ENCODE data around the gene MEIKIN. TPM values are rescaled to one million over a fixed set of nuclear protein-coding genes. Genes with fewer than 3 reads are reported as not detected.
A peak's percentile ranks its signal among the peaks of the same experiment; 100 is the strongest.

MEIKIN gene, protein sequence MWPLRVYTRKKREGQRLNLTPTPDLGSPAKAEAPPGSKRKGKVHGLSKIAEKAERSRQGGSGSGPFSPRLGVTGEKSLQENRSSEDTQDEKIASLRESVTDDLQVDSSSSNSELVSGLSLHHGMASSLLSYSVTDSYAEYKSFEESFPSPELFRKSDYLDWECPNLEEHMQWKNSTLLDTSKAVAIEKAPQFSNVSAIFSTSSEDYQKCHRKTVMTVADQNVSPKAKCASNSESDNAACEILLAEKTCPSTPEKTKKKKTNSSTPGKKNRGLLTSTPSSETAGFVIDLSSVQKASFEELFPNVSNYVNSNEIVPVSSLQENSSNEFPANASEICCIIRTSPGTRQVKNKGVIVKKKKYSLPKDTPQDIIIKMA
- polyA plus RNA-seq (2013, experiment 1 of 2; ENCODE audit: insufficient read length): not detected
- polyA plus RNA-seq (2013, experiment 2 of 2; ENCODE audit: insufficient read length): not detected

DNA sequence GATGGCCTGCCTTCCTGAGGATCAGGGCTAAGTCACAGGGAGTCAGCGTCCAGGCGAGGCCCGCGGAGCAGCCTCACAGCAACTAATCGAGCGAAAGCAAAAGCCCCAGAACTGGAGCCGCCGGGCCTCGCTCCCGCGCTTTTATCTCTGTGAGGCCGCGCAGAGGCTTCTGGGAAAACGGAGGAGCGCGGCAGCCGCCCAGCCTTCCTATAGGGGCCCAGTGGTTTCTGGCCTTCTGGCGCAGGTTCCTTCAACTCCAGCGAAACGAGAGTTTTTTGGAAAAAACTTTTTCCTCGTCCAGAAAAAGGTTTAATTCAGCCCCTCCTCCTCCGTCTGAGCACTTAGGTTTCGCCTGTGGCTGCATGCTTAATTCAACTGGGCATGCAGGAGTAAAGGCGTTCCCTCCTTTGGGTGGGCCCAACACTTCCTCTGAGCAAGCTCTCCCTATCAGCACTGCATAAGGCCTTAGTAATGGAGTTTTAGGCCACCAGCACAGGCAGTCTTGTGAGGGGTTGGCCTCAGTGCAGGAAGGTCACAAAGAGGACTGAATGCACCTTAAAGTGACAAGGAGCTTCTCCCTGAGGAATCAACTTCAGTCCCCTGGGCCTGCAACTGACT is at the start of gene MEIKIN:
Gene MEIKIN (minus strand): TSS at position 113 of the 618 bp plus-strand sequence. CDS start 158 bp downstream, outside the sequence.
- no peak for DNase-seq

DNA sequence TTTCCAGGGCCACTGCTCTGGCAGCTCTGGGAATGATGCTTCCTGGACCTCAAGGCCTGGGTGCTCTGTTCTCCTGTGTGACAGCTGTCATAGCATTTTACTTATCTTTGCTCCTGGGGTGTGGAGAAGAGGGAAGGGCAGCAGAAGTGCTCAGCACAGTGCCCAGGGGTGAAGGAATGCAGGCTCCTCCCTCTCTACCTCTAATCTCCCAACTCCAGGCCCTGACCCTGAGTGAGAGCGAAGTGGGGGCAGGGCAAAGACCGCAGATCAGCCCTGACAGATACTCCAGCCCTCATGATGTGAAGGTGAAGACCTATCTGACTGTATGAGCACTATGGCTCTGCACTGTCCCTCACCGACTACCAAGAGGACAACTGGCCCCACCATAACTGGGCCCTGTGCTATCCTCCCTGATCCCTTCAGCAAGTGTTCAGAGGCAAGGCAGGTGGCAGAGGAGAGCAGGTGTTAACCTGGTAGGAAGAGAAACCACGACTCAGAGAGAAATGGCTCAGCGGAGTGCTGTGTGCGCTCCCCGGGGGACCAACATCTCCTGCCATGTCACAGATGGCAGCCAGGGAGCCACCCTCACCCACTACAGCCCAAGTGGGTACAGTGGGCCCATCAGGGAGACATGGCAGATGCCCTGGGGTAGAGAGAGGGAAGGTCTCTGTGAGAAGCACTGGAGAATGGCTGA is 49.2 kb upstream of the MEIKIN start:
- no peak for DNase-seq

DNA sequence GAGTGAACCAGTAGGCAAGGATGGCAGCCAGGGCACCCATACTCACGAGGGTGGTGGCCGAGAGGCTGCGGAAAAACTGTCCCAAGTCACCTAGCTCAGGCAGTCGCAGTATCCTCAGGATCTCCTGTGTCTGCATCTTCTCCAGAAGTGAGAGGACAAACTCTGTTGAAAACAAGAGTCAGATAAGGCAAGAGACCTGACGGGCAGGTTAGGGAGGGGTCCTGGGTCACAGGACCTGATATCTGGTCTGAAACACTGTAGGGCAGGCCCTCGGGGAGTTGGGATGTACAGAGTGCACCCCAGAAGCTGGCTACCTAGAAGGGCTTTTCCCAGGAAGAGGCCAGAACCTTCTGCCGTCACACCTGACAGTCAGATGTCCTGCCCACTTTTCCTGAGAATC is 48.6 kb upstream of the MEIKIN start:
- no peak for DNase-seq

DNA sequence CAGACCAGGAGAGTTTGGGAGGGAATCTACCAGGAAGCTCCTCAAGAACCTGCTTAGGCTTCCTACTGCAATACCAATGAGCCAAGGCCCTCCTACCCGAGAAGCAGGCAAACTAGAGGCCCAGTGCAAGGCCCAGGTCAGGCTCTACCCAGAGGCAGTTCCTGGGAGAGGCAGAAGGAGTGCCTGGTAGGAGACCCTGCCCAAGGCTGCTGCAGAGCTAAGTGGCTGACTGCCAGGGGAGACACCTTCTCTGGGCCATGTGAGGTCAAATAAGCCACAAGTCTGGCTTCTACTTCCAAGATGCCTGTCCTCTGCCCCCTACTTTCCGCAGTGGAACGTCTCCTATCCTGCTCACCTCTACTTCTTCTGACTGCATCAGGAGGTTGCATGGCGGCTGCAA is 48.2 kb upstream of the MEIKIN start:
- no peak for DNase-seq

DNA sequence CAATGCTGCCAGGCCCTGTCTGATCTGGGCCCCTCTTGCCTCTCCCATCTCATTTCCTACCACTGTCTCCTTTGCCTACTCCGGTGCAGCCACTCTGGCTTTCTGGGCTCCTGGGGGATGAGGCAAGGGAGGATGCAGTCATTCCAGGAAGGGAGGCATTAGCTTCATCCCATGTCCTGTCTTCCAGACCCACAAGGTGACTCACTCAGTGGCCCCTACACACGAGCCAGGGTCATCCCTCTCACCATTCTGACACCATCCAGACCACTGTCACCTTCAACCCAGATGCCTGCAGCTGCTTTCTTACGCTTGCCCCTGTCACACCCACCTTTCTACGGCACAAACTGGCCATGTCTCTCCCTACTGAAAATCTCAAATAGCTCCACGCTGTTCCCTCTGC is 46.9 kb upstream of the MEIKIN start:
- no peak for DNase-seq

DNA sequence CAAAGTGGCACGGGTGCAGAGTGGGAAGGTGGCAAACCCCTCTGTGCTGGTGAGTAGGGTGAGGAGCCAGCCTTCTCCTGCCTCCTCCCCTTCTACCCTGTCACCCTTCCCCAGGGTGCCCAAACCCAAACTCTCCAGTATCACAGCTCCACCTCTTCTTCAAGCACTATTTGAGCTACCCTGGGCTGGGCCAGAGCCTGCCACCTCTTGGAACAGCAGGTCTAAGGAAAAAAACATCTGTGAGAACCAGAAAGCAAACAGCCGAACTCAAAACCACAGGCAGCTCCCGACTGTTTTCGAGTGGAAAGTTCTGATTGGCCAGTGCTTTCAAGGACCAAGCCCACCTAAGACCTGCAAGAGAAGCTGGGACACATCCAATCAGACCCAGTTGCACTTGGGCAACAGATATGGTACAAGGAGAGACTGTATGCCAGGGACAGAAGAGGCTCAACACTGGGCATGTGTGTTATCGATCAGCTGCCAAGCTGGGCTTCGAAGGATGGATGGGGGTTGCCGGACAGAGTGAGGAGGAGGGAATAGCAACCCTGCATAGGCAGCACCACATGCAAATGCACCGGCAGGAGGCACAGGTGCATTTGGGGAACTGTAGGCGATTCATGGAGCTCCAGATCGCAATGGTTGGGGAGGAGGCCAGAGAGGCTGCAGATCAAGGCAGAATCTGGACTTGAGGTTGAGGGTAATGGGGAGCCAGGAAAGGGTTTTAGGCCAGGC is 46.3 kb upstream of the MEIKIN start:
- no peak for DNase-seq

DNA sequence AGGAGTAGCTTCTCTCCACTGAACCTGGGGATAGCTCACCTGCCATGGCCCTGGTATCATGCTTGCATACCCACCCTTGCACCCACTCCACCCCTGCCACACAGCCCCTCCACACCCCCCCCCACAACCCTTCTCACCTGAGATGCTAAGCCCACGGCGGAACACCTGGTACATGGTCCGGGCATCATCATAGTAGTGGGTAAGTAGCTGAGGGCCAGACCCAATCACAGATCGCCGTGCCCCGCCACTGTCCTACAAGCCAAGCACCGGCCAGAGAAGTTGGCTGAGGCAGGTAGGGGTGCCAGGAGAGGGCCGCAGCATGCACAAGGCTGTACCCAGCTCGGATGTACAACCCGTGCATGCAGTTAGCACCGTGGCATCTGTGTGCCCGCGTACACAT is 45.3 kb upstream of the MEIKIN start:
- DNase-seq: no peak

DNA sequence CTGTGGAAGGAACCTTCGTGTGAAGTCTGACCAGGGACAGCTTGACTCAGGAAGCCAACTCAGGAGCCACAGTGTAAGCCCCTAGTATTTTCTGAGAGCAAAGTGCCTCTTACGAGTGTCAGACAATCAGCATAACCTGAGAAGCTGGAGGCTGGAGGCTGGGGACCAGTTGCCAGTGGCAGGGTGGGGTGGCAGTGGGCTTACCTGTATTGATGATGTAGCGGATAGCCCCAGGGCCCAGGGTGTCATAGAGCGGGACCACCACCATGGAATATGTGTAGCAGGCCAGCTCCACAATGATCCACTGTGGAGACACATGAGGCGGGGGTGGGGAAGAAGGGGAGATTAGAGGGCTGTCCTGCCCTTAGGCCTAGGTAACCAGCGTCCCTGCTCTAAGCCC is 43.1 kb upstream of the MEIKIN start:
- DNase-seq: no peak

DNA sequence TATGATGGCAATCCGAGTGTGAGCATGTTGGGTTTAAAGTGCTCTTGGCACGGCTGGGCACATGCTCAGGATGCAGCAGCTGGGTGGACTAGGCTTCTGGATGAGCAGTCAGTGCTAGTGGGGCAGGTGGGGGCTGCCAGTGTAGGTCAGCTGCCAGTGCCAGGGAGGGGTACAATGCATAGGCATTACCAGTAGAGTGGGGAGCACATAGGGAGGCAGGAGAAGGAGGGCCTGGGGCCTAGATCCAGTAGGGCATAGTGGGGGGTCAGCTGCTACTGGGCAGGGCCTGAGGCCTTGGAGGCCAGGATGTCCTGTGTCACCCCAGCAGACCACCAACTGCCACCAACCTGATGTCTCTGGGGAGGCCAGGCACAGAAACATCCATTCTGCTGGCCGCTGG is 41.8 kb upstream of the MEIKIN start:
- no peak for DNase-seq

DNA sequence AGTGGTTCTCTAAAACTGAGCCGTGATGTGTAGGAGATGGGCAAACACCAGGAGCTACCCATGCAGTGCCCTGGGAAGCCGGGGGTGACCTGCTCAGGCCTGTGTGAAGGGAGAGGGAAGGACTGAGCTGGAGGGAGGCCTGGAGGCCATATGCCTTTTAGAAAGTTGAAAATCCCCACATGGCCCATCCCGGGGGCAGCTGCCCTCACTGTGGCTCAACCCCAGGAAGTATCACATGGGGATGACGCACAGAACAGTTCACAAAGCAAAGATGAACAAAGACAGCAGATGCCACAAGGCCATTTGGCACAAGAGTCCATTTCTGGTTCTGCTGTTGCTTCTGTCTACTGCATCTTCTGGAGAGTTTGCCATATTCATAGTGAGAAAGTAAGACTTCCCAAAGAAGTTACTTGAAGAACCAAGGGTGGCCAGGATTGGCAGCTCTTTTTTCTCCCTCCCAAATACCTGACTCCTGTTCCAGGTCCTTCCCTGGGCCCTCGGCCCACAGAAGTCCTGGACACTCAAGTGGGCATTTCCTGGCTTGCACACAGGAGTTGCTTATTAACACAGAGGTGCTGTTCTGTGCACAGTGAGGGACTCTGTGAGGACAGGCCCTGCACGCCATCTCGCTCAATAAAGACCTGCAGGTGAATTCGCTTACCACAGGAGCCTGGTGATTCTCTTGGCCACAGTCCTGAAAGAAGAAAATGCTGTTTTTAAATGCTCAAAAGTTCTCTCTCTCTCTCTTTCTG is 40.9 kb upstream of the MEIKIN start:
- no peak for DNase-seq

DNA sequence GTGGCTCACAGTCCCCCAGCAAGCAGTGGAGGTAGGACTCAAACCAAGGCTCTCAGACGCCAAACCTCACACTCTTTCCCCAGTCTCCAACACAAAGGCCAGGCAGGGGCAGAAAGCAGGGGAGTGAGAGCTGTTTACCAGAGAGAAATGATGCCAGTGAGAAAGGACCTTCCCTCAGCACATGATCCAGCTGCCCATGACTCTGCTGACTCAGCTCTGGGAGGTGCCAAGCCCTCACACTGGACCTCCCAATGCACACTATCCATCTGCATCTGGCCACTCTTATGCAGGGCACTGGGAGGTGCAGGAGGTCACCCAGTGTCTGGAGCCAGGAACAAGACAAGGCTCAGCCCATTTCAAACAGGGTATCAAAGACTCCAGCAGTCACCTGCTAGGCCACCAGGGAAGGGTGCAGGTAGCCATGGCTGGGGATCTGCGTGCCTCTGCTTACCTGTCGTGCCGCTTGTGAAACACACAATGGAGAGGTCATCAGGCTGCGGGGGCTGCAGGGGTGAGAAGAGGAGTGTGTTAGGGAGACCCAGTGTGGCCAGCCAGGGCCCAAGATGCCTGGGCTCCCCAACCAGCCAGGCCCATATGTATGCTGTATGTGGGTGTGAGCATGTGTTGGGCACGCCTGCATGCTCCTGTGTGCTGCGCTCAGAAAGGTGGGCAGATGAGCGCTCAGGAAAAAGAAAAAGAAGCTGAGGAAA is 39.6 kb upstream of the MEIKIN start:
- no peak for DNase-seq

DNA sequence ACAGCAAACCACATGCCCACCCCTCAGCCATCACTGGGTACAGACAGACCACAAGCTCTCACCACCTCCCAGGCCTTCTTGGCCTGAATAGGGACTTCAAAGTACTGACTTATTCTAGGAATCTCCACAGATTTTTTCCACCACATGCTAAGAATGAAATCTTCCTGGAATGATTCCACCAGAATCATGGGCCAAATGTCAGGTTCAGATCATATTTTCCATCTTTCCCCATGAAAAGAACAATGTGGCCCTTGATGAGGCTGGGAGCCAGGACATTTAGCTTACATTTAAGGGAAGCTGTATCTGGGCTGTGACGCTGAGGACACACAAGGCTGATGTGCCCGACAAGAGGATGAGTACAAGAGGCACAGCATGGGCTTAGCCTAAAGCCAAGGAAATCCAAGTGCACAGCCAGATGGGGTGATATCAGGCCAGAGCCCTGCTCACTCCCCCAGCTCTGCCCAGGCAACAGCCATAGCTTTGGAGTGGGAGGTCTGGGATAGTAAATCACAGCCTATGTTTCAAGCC is 37.8 kb upstream of the MEIKIN start:
- DNase-seq: no peak

DNA sequence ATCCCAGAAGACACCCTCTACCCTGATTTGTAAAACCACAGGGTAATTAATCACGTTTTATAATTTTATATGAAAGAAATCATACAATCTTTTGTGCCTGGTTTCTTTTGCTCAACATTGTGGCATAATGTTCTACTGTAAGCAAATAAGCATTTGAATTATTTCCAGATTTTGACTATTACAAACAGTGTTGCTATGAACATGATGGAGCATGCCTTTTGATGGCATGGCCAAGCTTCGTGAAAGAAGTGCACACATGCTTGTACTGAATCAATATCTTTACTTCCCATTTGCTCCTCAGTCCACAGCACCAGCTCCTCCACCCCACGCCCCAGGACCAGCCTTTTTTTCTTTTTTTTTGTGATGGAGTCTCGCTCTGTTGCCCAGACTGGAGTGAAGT is 36.1 kb upstream of the MEIKIN start:
- DNase-seq: no peak

DNA sequence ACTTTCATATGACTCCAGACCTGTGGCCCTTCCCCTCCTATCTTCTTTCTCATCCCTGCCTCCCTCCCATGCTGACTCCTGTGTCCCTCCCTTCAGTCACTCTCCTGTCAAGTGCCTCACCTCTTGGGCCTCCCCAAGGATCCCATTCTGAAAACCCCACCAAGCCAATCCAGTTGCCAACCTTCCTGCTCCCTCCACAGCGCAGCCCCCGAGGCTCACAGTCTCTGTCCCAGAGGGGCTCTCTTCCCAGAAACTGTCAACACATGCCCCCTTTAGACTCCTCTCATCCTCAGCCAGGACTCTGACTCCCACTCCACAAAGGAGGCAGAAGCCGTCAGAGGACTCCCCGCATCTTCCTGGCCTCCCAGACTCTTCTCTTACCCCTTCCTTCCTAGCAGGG is 35.2 kb upstream of the MEIKIN start:
- DNase-seq: no peak

DNA sequence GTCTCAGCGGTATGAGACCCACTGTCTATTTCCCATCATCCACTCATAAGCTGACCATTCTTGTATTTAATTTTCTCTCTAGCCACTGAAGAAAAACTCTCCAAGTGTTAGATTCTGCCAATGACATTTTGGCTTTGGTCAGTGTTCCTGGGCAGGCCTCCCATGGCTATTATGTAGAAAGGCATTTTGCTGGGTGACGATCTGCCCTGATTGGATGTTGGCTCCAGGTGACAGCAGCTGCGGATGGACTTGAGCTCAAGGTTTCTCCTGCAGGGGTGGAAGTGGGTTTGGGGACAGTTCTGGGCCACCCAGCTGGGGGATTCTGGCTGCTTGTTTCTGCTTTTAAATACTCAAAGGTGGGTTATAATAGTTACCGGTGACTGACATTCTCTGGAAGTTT is 34.4 kb upstream of the MEIKIN start:
- DNase-seq: no peak

DNA sequence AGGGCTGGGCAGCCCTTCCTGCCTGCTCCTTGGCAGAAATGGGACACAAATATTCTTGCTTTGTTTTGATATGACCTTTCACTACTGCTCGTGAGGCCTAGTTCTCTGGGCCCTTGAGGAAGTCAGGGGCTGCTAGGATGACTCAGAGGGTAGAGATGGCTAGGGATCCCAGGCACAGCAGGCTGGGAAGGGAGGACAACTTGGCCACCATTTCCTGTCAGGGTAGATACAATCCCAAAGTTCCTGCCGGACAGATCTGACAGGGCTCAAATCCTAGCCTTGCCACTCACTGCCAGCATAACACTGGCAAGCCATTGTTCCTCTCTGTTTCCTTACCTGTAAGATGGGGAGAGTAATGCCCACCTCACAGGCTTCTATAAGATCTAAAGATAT is 31.7 kb upstream of the MEIKIN start:
- peak; percentile 31 for DNase-seq

DNA sequence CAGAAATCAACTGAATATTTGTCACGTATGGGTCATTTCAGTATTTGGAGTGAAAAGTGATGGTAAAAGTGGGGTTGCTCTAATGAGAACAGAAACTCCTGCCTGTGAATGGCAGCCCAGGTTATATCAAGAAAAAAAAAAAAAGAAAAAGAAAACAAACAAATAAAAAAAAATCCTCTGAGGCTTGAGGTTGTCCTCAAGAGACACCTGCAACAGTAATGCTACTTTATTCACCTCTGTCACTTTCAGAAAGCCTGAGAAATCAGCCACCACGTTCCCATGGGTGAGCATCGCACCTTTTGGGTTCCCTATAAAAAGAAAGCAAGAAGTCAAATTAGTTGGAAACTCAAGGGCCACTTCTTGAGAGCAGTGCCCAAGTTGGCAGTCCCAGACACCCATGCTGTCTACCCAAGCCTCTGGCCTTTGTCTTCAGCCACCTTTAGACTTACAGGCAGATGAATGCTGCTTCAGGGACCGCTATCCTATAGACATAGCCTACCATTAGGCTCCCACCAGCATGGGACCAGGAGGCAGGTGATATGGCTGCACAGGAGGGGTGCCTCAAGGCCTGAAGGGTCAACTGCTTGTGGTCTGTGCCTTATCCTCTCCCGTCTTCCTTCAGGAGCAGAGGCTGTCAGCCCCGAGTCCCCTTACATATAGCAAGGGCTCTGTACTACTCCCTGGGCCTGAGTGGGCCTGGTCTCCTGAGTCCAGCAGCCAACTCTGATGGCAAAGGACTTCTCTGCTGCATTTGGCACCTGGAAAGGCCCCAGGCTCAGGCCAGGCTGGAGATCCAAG is 31.1 kb upstream of the MEIKIN start:
- DNase-seq: no peak

DNA sequence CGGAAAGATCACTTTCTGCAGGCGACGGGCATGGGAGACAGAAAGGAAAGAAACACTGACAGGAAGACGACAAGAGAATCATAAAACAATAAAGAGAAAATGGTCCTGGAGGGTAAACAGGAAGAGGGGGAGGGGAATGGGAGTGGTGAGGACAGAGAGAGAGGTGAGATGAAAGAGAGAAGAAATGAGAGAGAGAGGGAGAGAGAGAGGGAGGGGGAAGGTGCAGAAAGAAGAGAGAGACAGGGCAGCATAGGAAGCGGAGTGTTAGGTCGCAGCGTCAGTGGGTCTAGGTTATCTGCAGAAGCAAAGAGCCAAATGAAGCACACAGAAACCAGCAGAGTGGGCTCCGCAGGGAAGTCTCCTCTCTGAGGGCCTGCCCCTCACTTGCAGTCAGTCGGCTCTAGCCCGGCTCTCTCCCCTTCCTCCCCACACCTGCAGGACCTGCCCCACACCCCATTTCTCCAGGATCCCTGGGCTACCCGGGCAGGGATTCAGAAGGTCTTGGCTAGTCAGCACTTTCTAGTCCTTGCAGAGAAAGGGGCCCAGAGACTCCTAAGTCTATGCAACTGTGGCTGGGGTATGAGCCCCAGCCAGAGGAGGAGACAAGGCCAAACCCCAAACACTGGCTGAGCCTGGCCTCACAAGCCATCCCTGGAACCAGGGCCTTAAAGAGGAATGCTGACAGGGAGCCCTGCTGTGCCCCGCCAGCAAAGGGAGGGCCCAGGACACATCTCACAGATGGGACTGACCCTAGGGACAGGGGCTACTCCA is 29.7 kb upstream of the MEIKIN start:
- no peak for DNase-seq

DNA sequence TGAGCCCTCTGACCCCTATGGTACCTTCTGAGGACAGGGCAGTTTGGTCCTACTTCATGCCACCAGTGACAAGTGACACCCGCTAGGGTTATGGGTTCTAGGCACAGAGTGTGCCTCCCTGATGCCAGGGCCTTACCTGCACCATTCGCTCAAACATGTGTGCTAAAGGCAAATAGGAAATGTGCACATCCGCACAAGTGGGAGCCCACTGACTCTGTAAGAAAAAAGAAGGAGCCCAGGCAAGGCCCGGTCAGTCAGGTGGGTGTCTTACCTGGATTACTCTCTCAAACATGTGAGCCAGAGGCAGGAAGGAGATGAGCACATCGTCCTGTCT is 29.1 kb upstream of the MEIKIN start:
- no peak for DNase-seq

DNA sequence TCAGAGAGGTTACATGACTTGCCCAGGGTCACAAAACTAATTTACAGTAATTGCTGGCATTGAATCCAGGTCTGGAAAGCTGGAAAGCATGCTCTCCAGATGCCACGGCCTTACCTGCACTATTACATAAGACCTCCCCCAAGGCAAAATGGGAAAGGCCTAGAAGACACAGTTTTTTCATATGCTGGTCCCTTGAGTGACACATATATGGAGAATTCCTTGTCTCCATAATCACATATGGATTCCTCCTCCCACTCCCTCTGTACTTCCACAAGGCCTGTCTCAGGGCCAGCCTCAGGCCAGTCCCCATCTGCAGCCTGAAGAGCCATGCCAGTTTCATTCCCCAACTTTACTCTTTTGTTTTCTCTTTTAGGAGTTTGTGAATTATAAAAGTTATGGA is 28.6 kb upstream of the MEIKIN start:
- no peak for DNase-seq
